NB4 (cell line): ENCODE data around the gene YIPF1.

Source experiments
- MYC ChIP-seq: IDR thresholded peaks from 2 replicates; pipeline ENCODE4 v1.6.1; 2011; ENCODE audit warnings: low read depth, low read length
- POLR2A ChIP-seq: IDR thresholded peaks from 2 replicates; pipeline ENCODE4 v1.6.1; 2011; ENCODE audit warnings: mild to moderate bottlenecking; ENCODE audit not compliant: insufficient read length; ENCODE audit errors: extremely low read depth
- TF ChIP-seq, protein P1 (sequence below): IDR thresholded peaks from one replicate; pipeline ENCODE4 v1.5.1; 2012; ENCODE audit warnings: low read depth, low read length
- TF ChIP-seq, protein P2 (sequence below): IDR thresholded peaks from 2 replicates; pipeline ENCODE4 v1.6.1; 2011; ENCODE audit warnings: low read depth, low read length

DNA sequence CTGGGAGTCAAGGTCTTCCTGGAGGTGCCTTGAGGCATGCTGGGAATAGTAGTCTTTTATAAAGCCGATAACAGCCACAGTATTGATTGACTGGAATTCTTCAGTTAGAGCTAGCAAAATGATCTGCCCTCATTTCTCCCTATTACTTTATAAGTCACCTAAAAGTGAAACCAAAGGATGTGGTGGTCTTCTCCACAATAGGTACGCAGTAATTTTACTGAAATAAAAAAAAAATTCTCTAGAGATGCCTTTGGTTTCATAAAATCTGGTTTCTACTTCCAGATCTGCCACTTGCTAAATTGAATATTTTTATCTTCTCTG is 51.0 kb downstream of the YIPF1 start:
- TF ChIP-seq, protein P1, sequence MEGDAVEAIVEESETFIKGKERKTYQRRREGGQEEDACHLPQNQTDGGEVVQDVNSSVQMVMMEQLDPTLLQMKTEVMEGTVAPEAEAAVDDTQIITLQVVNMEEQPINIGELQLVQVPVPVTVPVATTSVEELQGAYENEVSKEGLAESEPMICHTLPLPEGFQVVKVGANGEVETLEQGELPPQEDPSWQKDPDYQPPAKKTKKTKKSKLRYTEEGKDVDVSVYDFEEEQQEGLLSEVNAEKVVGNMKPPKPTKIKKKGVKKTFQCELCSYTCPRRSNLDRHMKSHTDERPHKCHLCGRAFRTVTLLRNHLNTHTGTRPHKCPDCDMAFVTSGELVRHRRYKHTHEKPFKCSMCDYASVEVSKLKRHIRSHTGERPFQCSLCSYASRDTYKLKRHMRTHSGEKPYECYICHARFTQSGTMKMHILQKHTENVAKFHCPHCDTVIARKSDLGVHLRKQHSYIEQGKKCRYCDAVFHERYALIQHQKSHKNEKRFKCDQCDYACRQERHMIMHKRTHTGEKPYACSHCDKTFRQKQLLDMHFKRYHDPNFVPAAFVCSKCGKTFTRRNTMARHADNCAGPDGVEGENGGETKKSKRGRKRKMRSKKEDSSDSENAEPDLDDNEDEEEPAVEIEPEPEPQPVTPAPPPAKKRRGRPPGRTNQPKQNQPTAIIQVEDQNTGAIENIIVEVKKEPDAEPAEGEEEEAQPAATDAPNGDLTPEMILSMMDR: no peak
- TF ChIP-seq POLR2A (no peak), MYC (no peak; the same call in 1 of the 2 replicates)
- TF ChIP-seq, protein P2, sequence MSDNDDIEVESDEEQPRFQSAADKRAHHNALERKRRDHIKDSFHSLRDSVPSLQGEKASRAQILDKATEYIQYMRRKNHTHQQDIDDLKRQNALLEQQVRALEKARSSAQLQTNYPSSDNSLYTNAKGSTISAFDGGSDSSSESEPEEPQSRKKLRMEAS: no peak
